ENCODE measurements around the gene PPP4R1. TPM values are rescaled to one million over a fixed set of nuclear protein-coding genes. Genes with fewer than 3 reads are reported as not detected.

Gene PPP4R1, protein sequence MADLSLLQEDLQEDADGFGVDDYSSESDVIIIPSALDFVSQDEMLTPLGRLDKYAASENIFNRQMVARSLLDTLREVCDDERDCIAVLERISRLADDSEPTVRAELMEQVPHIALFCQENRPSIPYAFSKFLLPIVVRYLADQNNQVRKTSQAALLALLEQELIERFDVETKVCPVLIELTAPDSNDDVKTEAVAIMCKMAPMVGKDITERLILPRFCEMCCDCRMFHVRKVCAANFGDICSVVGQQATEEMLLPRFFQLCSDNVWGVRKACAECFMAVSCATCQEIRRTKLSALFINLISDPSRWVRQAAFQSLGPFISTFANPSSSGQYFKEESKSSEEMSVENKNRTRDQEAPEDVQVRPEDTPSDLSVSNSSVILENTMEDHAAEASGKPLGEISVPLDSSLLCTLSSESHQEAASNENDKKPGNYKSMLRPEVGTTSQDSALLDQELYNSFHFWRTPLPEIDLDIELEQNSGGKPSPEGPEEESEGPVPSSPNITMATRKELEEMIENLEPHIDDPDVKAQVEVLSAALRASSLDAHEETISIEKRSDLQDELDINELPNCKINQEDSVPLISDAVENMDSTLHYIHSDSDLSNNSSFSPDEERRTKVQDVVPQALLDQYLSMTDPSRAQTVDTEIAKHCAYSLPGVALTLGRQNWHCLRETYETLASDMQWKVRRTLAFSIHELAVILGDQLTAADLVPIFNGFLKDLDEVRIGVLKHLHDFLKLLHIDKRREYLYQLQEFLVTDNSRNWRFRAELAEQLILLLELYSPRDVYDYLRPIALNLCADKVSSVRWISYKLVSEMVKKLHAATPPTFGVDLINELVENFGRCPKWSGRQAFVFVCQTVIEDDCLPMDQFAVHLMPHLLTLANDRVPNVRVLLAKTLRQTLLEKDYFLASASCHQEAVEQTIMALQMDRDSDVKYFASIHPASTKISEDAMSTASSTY
- 29.5 TPM for polyA plus RNA-seq (2012; ENCODE audit: missing spikeins)

DNA sequence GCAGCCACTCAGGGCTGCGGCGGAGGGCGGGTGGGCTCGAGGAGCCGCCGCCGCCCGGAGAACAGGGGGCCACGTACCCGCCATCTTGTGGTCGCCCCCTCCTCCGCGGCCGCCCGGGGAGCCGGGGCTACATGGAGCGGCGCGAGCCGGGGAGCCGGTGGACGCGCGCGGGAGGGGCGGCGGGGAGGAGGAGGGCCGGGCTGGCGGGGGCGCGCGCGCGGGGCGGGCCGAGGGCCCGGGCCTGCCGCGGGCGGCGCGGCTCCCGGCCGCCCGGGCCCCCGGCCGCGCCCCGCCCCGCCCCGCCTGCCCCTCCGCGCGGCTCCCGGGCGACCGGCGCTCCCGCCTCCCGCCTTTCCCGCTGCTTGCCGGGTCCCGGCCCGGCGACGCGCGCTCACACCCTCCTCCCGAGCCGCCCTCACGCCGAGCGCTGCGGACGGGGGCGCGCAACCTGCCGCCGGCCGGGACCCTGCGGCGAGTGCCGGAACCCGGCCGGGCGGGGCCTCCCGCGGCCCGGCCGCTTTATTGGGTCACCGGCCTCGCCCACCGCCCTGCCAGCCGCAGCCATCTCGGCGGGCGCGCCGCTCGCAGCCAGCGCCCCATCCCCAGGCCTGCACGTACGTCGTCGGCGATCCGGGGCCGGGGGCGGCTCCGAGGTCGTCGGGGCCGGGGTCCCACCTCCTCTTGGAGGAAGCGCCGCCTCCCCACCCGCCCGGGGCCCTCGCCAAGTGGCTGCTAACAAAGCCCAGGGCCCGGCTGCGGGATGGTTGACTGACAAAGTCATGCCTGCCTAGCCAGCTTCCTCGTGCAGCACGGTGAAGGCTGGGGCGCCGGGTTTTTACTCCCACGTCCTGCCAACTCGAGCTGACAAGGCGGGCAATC is at the start of gene PPP4R1:
Gene PPP4R1, minus strand, starts transcription at position 159 of the 879 bp plus-strand sequence. Its CDS starts 75 bp downstream, at position 84.
- peak; percentile 71 for FAIRE-seq
- TF ChIP-seq POLR2AphosphoS5 (IDR thresholded peaks at IDR 0.05; ENCODE audit: low read depth, low read length) (no peak), POLR2A (IDR thresholded peaks at IDR 0.05; ENCODE audit: low read depth, low read length) (peak; percentile 62; the same call in 1 of the 2 replicates)
- peak; percentile 65 for DNase-seq (ENCODE audit: insufficient read length)

DNA sequence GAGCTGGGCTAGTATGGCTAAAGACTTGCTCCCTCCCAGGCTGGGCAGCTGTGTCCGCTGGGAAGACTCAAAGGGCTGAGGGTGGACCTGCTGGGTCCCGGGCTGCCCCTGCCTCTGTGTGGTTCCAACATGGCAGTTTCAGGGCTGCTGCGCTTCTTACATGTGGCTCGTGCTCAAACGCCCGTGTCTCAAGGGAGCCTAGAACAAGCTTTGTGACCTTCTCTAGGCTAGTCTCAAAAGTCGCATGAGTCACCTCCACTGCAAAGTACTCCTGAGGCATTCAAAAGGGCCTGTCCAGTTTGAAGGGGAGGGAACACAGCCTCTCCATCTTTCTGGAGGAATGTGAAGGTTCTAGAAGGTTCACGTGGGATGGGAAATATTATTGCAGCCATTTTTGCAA is 49.0 kb upstream of the PPP4R1 start:
- FAIRE-seq (no peak), DNase-seq (ENCODE audit: insufficient read length) (no peak)
- TF ChIP-seq POLR2A (IDR thresholded peaks at IDR 0.05; ENCODE audit: low read depth, low read length) (no peak), POLR2AphosphoS5 (IDR thresholded peaks at IDR 0.05; ENCODE audit: low read depth, low read length) (no peak), TAF1 (IDR thresholded peaks at IDR 0.05; ENCODE audit: borderline replicate concordance, low read depth, low read length) (no peak)

DNA sequence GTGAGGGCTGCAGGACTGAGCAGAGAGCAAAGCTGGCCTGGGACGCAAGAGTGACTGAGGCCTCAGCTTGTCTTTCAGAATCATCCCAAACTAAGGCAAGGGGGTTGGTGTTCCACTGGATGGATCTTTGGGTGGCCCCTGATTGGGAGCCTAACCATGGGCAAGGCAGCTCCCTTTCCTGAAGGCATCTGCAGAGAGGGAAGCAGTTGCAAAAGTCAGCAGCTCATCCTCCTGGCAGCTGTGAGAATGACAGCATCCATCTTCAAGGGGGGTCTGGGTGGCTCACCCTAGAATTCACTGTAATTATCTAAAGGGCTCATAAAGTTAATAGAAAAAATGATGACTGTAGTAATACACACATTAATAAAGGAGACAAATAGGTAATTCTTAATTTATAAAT is 47.2 kb upstream of the PPP4R1 start:
- FAIRE-seq (no peak), DNase-seq (ENCODE audit: insufficient read length) (no peak)
- TF ChIP-seq POLR2AphosphoS5 (IDR thresholded peaks at IDR 0.05; ENCODE audit: low read depth, low read length) (no peak), POLR2A (IDR thresholded peaks at IDR 0.05; ENCODE audit: low read depth, low read length) (no peak)

DNA sequence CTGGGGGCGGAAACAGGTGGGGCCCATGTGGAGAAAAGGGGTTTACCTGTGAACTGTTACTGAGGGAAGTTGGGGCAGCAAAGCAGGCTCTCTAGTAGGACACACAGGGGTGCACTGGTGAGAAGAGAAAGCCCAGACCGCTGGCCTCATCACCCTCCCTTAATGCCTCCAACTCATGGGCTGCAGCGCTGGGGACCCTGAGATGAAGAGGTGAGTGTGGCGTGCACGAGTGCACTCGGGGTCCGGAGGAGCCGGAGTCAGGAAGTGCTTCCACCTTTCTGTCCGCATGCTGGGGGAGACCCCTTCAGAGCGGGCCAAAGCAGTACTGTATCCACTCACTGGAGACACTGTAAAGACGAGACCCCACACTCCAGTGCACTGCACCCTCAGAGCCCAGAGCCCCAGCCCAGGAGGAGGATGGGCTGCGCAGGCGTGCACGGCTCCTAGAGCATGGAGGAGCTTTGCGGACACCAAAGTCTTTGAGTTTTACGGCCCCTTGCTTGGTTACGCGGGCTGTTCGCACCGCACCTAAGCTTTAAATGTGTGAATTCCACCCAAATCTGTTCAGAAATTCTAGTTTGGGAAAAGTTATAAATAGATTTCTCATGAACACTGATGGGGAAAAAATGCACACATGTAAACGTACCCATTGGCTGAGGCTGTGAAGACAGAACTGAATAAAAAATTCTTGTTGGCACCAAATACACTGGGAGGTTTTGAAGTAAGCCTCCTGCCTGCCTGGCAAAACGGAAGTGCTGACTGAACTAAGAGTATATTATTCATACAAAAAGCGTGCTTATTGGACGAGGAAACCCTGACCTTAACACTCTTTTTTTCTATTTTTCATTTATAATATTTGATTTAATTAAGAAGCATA is 45.4 kb upstream of the PPP4R1 start:
- no peak for DNase-seq (ENCODE audit: insufficient read length)
- FAIRE-seq: no peak
- no peak for TF ChIP-seq POLR2AphosphoS5 (IDR thresholded peaks at IDR 0.05; ENCODE audit: low read depth, low read length)
- TF ChIP-seq TAF1 (IDR thresholded peaks at IDR 0.05; ENCODE audit: borderline replicate concordance, low read depth, low read length): no peak
- TF ChIP-seq POLR2A (IDR thresholded peaks at IDR 0.05; ENCODE audit: low read depth, low read length): no peak

DNA sequence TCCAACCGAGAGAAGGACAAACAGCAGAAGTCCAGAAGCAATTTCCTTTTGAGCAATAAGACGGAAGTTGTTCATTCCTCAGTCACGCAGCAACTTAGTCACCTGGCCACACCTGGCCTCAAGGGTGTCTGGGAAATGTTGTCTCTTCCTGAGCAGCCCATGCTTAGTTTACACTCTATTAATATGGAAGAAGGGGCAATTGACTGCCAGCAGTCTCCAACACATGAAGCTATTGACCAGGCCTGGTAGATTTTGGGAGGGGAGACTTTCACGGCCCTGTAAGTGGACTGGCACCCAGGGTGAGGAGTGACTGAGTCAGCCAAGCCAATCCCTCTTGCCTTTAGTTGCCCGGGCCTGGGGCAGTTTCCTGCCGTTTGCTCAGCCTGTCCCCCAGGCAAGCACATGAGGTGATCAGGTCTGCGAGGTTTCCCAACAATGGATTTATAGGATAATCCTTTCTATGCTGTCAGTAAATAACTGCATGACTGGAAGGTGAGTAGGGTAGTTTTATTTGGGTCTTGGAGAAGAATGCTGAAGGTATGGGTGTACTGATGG is 43.8 kb upstream of the PPP4R1 start:
- FAIRE-seq (no peak), DNase-seq (ENCODE audit: insufficient read length) (no peak)
- no peak for TF ChIP-seq POLR2AphosphoS5 (IDR thresholded peaks at IDR 0.05; ENCODE audit: low read depth, low read length)

DNA sequence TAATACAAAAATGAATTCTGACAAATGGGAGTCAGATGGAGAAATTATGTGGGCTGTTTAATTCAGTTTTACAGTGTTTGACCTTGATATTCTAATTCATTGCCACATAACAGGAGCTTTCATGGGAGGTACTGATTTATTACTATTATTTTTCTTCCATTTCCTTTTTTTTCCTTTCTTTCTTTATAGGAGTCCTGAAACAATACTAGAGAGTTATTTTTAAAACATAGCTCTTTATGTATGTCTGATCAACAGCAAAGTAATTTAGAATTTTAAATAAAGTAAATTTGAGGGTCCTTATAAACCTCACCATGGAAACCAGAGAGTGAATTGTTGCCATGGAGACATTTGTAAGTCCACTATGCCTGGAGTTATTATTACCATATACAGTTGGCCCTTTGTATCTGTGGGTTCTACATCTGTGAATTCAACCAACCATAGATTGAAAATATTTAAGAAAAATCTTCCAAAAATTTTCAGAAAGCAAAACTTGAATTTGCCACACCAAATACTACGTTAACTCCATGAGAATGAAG is 40.9 kb upstream of the PPP4R1 start:
- DNase-seq (ENCODE audit: insufficient read length) (no peak), FAIRE-seq (no peak)
- TF ChIP-seq POLR2A (IDR thresholded peaks at IDR 0.05; ENCODE audit: low read depth, low read length) (no peak), POLR2AphosphoS5 (IDR thresholded peaks at IDR 0.05; ENCODE audit: low read depth, low read length) (no peak), TAF1 (IDR thresholded peaks at IDR 0.05; ENCODE audit: borderline replicate concordance, low read depth, low read length) (no peak)

DNA sequence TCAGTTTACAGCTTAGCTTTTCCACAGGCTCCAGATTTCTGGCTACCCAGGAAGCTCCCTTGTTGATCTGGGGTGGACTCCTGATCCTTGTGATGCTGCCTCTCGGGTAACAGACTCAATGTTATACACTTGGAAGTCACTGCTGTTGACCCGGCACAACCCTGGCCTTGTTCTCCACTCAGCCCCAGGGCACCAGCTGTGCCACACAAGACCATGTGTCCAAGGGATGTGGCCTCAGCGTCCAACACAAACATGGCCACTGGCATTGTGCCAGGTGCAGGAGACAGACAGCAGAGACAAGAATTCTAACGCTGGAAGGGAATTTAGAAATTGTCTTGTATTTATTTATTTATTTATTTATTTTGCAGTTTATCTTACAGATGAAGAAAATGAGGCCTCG is 39.0 kb upstream of the PPP4R1 start:
- FAIRE-seq: no peak
- TF ChIP-seq POLR2AphosphoS5 (IDR thresholded peaks at IDR 0.05; ENCODE audit: low read depth, low read length): no peak
- no peak for TF ChIP-seq TAF1 (IDR thresholded peaks at IDR 0.05; ENCODE audit: borderline replicate concordance, low read depth, low read length)
- no peak for TF ChIP-seq POLR2A (IDR thresholded peaks at IDR 0.05; ENCODE audit: low read depth, low read length)
- DNase-seq (ENCODE audit: insufficient read length): no peak

DNA sequence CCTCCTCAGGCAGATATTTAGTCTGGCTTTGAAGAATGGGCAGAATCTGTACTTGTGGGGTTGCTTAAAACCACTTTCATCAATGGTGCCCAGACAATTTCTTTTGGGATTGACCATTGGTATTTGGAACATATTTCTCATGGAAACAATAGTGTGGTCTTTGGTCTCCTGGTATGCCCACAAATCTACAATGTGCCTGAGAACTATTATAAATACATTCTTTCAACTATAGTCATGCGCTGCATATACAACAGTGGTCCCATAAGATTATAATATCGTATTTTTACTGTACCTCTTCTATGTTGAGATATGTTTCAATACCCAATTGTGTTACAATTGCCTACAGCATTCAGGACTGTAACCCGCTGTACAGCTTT is 34.8 kb upstream of the PPP4R1 start:
- FAIRE-seq: no peak
- no peak for TF ChIP-seq POLR2AphosphoS5 (IDR thresholded peaks at IDR 0.05; ENCODE audit: low read depth, low read length)
- no peak for TF ChIP-seq TAF1 (IDR thresholded peaks at IDR 0.05; ENCODE audit: borderline replicate concordance, low read depth, low read length)
- no peak for TF ChIP-seq POLR2A (IDR thresholded peaks at IDR 0.05; ENCODE audit: low read depth, low read length)
- DNase-seq (ENCODE audit: insufficient read length): no peak

DNA sequence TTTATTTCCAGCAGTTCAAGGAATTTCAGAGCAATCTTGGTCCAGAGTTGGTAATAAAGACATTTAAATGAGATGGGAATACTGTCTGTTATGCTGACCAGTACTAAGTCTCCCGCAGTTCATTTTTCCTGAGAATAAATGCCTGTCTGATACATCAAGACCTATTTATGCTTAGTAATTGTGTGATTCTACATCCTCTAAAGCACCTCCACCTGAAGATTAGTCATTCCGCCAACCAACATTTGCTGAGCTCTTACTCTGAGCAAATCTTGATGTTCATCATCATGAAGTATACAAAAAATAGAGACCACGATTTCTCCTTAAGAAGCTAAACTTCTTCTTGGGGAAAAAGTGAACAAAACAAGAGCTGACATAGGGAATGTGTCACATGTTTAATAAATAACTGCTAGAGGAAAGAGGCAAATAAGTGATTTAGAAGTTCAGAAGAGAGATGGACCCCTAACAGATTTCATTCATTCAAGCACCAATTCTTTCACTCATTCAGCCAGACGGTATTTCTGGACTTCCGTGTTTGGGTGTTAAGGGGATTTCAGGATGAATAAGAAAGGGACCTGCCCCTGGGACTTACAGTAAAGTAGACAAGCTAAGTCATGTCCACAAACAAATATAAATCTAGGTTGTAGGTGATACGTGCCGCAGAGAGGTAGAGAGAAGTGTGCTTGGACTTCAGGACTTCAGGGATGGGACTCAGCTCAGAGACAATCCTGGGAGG is 34.2 kb upstream of the PPP4R1 start:
- no peak for TF ChIP-seq POLR2AphosphoS5 (IDR thresholded peaks at IDR 0.05; ENCODE audit: low read depth, low read length)
- no peak for TF ChIP-seq TAF1 (IDR thresholded peaks at IDR 0.05; ENCODE audit: borderline replicate concordance, low read depth, low read length)
- no peak for TF ChIP-seq POLR2A (IDR thresholded peaks at IDR 0.05; ENCODE audit: low read depth, low read length)
- DNase-seq (ENCODE audit: insufficient read length) (no peak), FAIRE-seq (peak; percentile 27)
